Adrenal gland (tissue), 12 donors: ENCODE data around the gene PRKAR1B. TPM values are rescaled to one million over a fixed set of nuclear protein-coding genes. Genes with fewer than 3 reads are reported as not detected.

Experiments used
- DNase-seq, 7 donors: peaks; one replicate each; pipeline ENCODE4 v3.0.0-alpha.2; 2019 to 2020
- H3K27ac ChIP-seq, 5 donors: fragments of 200-600 bp; sonication (generic) in 4 of 5; 1 replicate in 3 of 5; 2 replicates in 2 of 5; pipeline versions ENCODE4 v1.5.1 to v1.8.0; 2016 to 2020; ENCODE audit warnings: mild to moderate bottlenecking in 1 of 5
- H3K27me3 ChIP-seq: fragments of 200-600 bp; 2 replicates; pipeline ENCODE4 v1.8.0; 2021
- H3K36me3 ChIP-seq, 2 donors: fragments of 200-600 bp; replicated peaks in 1 of 2; 1 replicate in 1 of 2; 2 replicates in 1 of 2; pipeline versions ENCODE4 v1.5.1 to v1.8.0; 2018 to 2022
- H3K4me1 ChIP-seq, 2 donors: fragments of 200-600 bp; replicated peaks in 1 of 2; 1 replicate in 1 of 2; 2 replicates in 1 of 2; pipeline versions ENCODE4 v1.5.1 to v1.8.0; 2018 to 2021
- H3K4me3 ChIP-seq, 4 donors: fragments of 200-600 bp; sonication (generic) in 3 of 4; one replicate each; pipeline ENCODE4 v1.5.1; 2016 to 2018
- H3K9me3 ChIP-seq, 3 donors: fragments of 200-600 bp; sonication (generic) in 1 of 3; replicated peaks in 1 of 3; 1 replicate in 2 of 3; 2 replicates in 1 of 3; pipeline versions ENCODE4 v1.5.1 to v1.8.0; 2016 to 2021
- CTCF ChIP-seq, 6 experiments: fragments of 450-650 bp in 4 of 6; fragments of 200-600 bp in 2 of 6; sonication (generic) in 1 of 6; IDR thresholded peaks; 1 replicate in 5 of 6; 2 replicates in 1 of 6; pipeline versions ENCODE4 v1.5.1 to v1.8.0; 2016 to 2021; ENCODE audit warnings: antibody characterized with exemption in 6 of 6, mild to moderate bottlenecking in 2 of 6, moderate library complexity in 1 of 6
- POLR2A ChIP-seq, 2 donors: fragments of 450-650 bp; IDR thresholded peaks; one replicate each; pipeline ENCODE4 v1.6.1; 2017; ENCODE audit warnings: antibody characterized with exemption in 2 of 2, mild to moderate bottlenecking in 2 of 2, moderate library complexity in 1 of 2
- WGBS, 4 donors: extraction: QIAGEN DNeasy Blood & Tissue Kit in 2 of 4; methylation state at CpG; one replicate each; pipeline versions ENCODE4 v1.1.5 to v1.1.7; 2013 to 2017; 5-methylcytosine and 5-hydroxymethylcytosine counted together
- intact Hi-C, 2 donors: fragments of 100-400 bp; cut with DNase I; formaldehyde crosslinking; loops; one replicate each; pipeline versions ENCODE4 v1.14.1 to v1.15.0; 2022 to 2023
- polyA plus RNA-seq, 3 donors: library from polyadenylated mRNA; stranded (reverse); fragments of 200-250 nt in 2 of 3; fragments of 350-450 nt in 1 of 3; fragmentation: Illumina TruSeq in 1 of 3; extraction: RNeasy Lipid Tissue Mini Kit (QIAGEN cat#74804) in 1 of 3; gene quantifications; one replicate each; pipeline ENCODE4 v1.2.3, GENCODE V29; 2013 to 2014
- total RNA-seq, 9 donors: library from RNA; depleted of rRNA in 4 of 9; stranded (reverse); fragments of >200 nt in 4 of 9; fragments of 120-200 nt in 1 of 9; fragmentation: NEBNext Ultra II Directional in 1 of 9; extraction: Animal tissue kit (Norgen Biotek cat#: 25700) in 1 of 9; gene quantifications; one replicate each; pipeline versions ENCODE4 v1.1.0 to v1.2.4, GENCODE V29; 2013 to 2023
- donor health status: healthy with polysubstance abuse.
- donor health status: Bipolar disorder and iron deficiency.
- donor health status: DM: yes; HTN: yes; CAD: no.
- donor health status: DM: no; HTN: no; CAD: no.
- donor health status: DM: no; HTN: no; CAD: no.
- donor health status: DM: yes; HTN: yes; CAD: no.

PRKAR1B gene
- total and polyA plus RNA-seq, 12 donors, result 5.2 to 21.5 (median 11.7) TPM

GRCh38 chr7:589781-590575, 137.1 kb downstream of the PRKAR1B start:
- intact Hi-C loops, result no loop called here
- Histone ChIP-seq H3K9me3 (no peaks in the 10 kb centered on the region), H3K4me1 (peaks cover 0 to 7% of the 10 kb centered on the region in 2 donors), H3K27ac (no peak overlapping the region), H3K4me3 (no peak overlapping the region), H3K36me3 (no peaks in the 10 kb centered on the region), H3K27me3 (no peaks in the 10 kb centered on the region)
- 90 to 93% (median 92%) methylated on average over 15 to 30 of the region's 30 CpGs for WGBS, 4 donors
- no peak for DNase-seq
- TF ChIP-seq POLR2A (IDR thresholded peaks at IDR 0.05) (no peak), CTCF (IDR thresholded peaks at IDR 0.05) (no peak)

GRCh38 chr7:587767-588166, 139.3 kb downstream of the PRKAR1B start:
- peak overlapping the region in 2 of 5 donors; percentile 57 to 84 for H3K27ac ChIP-seq
- H3K4me1 ChIP-seq, result peaks cover 0 to 7% of the 10 kb centered on the region in 2 donors
- no peak for TF ChIP-seq POLR2A (IDR thresholded peaks at IDR 0.05)
- no peak for TF ChIP-seq CTCF (IDR thresholded peaks at IDR 0.05)
- H3K9me3 ChIP-seq, result no peaks in the 10 kb centered on the region
- DNase-seq, result peak in 5 of 7 donors; percentile 24 to 74 (median 41)
- no peaks in the 10 kb centered on the region for H3K36me3 ChIP-seq
- H3K4me3 ChIP-seq, result no peak overlapping the region
- WGBS, 4 donors, result 62 to 81% (median 75%) methylated on average over 12 of the region's 12 CpGs
- intact Hi-C loops, result no loop called here
- no peaks in the 10 kb centered on the region for H3K27me3 ChIP-seq

GRCh38 chr7:586494-586893, 140.6 kb downstream of the PRKAR1B start:
- no peak for TF ChIP-seq POLR2A (IDR thresholded peaks at IDR 0.05)
- no peak for TF ChIP-seq CTCF (IDR thresholded peaks at IDR 0.05)
- peaks cover 0 to 7% of the 10 kb centered on the region in 2 donors for H3K4me1 ChIP-seq
- H3K9me3 ChIP-seq, result no peaks in the 10 kb centered on the region
- H3K27me3 ChIP-seq, result no peaks in the 10 kb centered on the region
- peak overlapping the region in 1 of 5 donors; percentile 20 for H3K27ac ChIP-seq
- no peak for DNase-seq
- no peaks in the 10 kb centered on the region for H3K36me3 ChIP-seq
- WGBS, 4 donors, result 90 to 94% (median 92%) methylated on average over 3 to 4 of the region's 4 CpGs
- H3K4me3 ChIP-seq, result no peak overlapping the region
- intact Hi-C loops, result no loop called here

- 89 to 98% (median 97%) methylated on average over 6 of the region's 6 CpGs for WGBS, 4 donors
Observed at GRCh38 chr7:585873-586272, 141.2 kb downstream of the PRKAR1B start.

More at GRCh38 chr7:585873-586272, 141.2 kb downstream of the PRKAR1B start:
- intact Hi-C loops, result no loop called here
- no peaks in the 10 kb centered on the region for H3K9me3 ChIP-seq
- DNase-seq, result no peak
- TF ChIP-seq CTCF (IDR thresholded peaks at IDR 0.05) (no peak), POLR2A (IDR thresholded peaks at IDR 0.05) (no peak)
- no peak overlapping the region for H3K4me3 ChIP-seq
- peaks cover 0 to 2% of the 10 kb centered on the region in 2 donors for H3K4me1 ChIP-seq
- no peaks in the 10 kb centered on the region for H3K27me3 ChIP-seq
- no peaks in the 10 kb centered on the region for H3K36me3 ChIP-seq
- H3K27ac ChIP-seq, result peak overlapping the region in 1 of 5 donors; percentile 20
